ENCODE results near the gene RBBP7.
A peak's percentile ranks its signal among the peaks of the same experiment; 100 is the strongest.

The RBBP7 gene

DNA sequence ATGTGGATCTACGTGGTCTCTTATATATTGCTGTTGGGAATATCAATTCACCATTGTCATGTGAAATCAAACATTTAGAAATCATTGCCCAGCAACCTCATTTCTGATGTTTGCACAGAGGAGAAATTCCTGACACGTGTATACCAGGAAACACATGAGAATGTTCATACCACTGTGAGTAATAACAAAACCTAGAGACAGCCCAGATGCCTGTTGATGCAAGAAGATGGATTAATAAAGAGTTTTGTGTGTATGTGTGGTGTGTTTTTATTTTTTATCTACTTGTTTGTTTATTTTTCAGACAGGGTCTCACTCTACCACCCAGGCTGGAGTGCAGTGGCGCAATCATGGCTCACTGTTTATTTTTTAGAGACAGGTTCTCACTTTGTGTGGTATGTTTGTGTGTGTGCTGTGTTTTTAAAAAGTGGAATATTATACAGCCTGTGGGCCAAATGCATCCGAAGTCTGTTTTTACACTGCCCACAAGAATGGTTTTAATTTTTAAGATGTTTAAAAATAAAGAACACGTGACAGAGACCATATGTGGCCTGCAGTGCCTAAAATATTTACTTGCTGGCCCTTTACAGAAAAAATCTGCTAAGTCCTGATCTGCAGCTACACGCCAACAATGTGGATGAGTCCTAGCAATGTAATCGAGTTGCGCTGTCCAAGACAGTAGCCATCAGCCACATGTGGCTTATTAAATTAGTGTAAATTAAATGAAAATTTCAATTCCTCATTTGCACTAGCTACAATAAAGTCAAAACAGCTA lies 44.7 kb downstream of the RBBP7 start:
- no peak for DNase-seq

DNA sequence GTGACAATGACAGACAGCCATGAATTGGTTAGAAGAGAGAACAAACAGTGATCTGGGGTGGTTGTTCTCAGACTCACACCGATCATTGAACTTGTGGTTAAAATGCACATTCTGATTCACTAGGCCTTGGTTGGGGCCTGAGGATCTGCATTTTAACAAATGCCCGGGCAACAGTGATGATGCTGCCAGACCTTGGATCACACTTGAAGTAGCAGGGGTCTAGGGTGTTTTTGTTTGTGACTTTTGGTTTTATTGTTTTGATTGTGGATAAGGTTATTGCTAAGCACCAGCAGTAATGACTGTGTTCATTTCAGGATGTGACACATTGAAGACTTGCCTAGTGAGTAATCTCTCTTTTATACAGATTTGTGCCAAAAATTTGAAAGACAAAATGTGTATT lies 47.4 kb downstream of the RBBP7 start:
- no peak for DNase-seq

DNA sequence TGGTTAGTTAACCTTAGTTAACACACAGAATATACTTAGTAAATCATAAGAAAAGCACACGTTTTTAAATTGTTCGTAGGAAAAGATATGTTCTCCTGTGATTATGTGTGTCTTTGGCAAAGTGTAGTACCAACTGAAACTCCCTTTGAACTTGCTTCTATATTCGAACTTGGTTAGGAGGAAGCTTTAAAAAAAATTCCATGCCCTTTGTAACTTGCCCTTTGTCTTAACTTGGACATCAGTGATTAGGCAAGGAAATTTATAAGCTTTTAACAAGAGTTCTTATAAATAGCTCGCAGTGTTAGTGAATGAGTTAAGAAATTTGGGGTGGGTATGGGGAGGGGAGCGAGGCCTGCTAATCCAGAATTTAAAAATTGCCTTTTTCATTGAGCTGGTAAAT lies 50.5 kb downstream of the RBBP7 start:
- DNase-seq = no peak

- DNase-seq = no peak
Observed at GRCh38 chrX:16814597-16814996, 55.6 kb downstream of the RBBP7 start.

DNA sequence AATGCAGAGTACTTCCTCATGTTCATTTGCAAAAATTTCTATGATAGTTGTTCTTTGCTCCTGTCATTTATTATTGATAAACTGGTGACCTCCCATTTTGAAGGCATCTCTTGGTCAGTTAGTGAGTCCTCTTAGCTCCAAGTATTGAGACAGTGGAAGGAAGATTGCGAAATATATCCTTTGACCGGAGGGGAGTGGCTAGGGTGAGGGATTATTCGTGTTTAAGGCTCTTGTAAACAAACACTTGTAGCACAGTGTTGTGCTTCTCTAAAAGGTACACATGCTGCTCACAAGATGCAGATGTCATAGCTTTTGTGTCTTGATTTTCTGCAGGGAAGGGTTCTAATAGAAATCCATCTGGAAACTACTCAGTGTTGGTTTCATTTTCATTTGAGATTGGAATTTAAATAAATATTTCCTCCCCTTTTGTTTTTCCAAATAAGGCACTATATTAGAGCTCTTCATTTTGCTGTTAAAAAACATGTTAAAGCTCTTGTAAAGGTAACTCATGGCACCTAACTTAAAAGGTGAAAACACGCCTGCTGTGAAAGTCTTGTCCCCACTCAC lies 62.1 kb downstream of the RBBP7 start:
- DNase-seq = no peak

GRCh38 chrX:16807548-16807947 lies 62.6 kb downstream of the RBBP7 start:
- DNase-seq = no peak

DNA sequence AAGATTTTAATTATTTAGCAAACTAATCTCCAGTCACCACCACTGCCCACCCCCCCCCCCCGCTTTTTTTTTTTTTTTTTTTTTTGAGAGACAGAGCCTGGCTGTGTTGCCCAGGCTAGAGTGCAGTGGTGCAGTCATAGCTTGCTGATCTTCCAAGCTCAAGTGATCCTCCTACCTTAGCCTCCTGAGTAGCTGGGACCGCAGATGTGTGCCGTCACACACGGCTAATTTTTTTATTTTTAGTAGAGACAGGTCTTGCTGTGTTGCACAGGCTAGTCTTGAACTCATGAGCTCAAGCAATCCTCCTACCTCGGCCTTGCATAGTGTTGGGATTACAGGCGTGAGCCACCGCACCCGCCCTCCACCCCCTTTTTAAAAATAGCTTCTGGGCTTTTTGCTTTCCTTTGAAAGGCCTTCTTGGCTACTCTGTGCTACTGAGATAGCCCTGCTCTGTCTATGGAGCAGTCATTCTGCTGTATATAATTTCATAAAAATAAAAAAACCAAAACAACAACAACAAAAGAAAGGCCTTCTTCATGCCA lies 65.2 kb downstream of the RBBP7 start:
- DNase-seq = no peak

DNA sequence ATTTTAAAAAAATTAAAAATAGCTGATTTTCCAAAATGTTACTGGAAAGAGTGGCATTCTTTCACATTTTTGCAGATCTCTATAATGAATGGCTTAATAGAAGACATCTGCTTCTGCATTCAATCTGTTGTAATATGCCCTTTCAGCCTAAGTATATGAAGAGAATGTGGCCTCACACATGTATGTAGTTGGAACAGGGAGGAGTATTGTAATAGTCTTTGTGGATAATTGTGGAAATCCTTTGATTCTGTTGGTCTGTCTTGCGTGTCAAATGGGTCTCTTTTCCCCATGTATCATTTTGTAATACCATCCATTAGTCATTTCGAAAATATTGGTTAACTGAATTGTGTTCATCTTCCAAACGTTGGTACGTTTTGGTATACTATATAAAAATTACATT lies 72.3 kb downstream of the RBBP7 start:
- DNase-seq = no peak

GRCh38 chrX:16797358-16797757 lies 72.8 kb downstream of the RBBP7 start:
- peak; percentile 12 for DNase-seq

DNA sequence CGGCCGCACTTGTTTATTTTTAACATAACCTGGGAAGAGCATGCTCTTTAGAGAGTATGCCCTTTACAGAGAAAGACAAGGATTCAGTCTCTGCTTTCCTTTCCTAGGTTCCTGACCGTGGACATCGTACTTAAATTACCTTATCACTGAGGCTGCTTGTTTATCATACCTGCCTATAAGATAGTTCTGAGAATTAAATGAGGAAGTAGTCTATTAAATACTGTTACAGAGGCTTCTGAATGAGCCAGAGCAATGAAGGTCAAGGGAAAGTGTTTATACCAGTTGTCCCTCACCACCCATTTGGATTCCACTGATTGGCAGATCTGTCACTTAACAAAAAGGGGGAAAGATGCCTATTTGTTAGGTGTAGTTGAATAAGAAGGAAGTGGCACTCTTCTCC lies 73.9 kb downstream of the RBBP7 start:
- no peak for DNase-seq

Data from midbrain (tissue), 1 donor.